H9 (cell line): ENCODE results near the gene AAMP. TPM values are rescaled to one million over a fixed set of nuclear protein-coding genes. Genes with fewer than 3 reads are reported as not detected.

Experiments
- DNase-seq: peaks from one replicate; pipeline ENCODE4 v3.0.0-alpha.2; 2017
- H2AFZ ChIP-seq: one replicate; pipeline ENCODE4 v1.6.1; 2013; ENCODE audit warnings: mild to moderate bottlenecking, low read length, control low read depth, moderate library complexity
- H2AK5ac ChIP-seq: 2 replicates; pipeline ENCODE4 v1.6.1; 2013; ENCODE audit warnings: low read length, control low read depth, mixed read lengths; ENCODE audit not compliant: insufficient read length
- H2BK120ac ChIP-seq: one replicate; pipeline ENCODE4 v1.6.1; 2013; ENCODE audit warnings: low read depth, mild to moderate bottlenecking, low read length, control low read depth, inconsistent platforms; ENCODE audit not compliant: poor library complexity, severe bottlenecking
- H2BK12ac ChIP-seq: 2 replicates; pipeline ENCODE4 v1.6.1; 2013; ENCODE audit warnings: low read length, control low read depth, mixed read lengths, low read depth; ENCODE audit not compliant: insufficient read length
- H2BK15ac ChIP-seq: 2 replicates; pipeline ENCODE4 v1.6.1; 2013; ENCODE audit warnings: low read depth, low read length, control low read depth
- H2BK20ac ChIP-seq: one replicate; pipeline ENCODE4 v1.6.1; 2013; ENCODE audit warnings: low read depth, mild to moderate bottlenecking, low read length, control low read depth, inconsistent platforms; ENCODE audit not compliant: poor library complexity, severe bottlenecking
- H2BK5ac ChIP-seq: 2 replicates; pipeline ENCODE4 v1.6.1; 2013; ENCODE audit warnings: low read length, control low read depth, mixed read lengths; ENCODE audit not compliant: insufficient read length
- H3K14ac ChIP-seq: 2 replicates; pipeline ENCODE4 v1.6.1; 2013; ENCODE audit warnings: low read length, control low read depth; ENCODE audit not compliant: insufficient read depth
- H3K18ac ChIP-seq: 2 replicates; pipeline ENCODE4 v1.6.1; 2013; ENCODE audit warnings: low read depth, mild to moderate bottlenecking, mixed read lengths, low read length, control low read depth; ENCODE audit not compliant: insufficient read length
- H3K23ac ChIP-seq: 2 replicates; pipeline ENCODE4 v1.6.1; 2013; ENCODE audit warnings: low read length, control low read depth, mixed read lengths, low read depth; ENCODE audit not compliant: insufficient read length
- H3K23me2 ChIP-seq: 2 replicates; pipeline ENCODE4 v1.6.1; 2013; ENCODE audit warnings: low read depth, mild to moderate bottlenecking, mixed read lengths, low read length, control low read depth; ENCODE audit not compliant: insufficient read length, poor library complexity, severe bottlenecking
- H3K27ac ChIP-seq: 2 replicates; pipeline ENCODE4 v1.5.1; 2013; ENCODE audit warnings: low read length, control low read depth, mixed read lengths, low read depth; ENCODE audit not compliant: insufficient read length
- H3K27me3 ChIP-seq: 2 replicates; pipeline ENCODE4 v1.6.1; 2013; ENCODE audit warnings: low read length, control low read depth, inconsistent platforms; ENCODE audit not compliant: insufficient read depth
- H3K4ac ChIP-seq: 2 replicates; pipeline ENCODE4 v1.6.1; 2013; ENCODE audit warnings: low read depth, mild to moderate bottlenecking, control low read depth, inconsistent platforms, low read length, moderate library complexity
- H3K4me1 ChIP-seq: 2 replicates; pipeline ENCODE4 v1.6.1; 2013; ENCODE audit warnings: low read length, control low read depth, inconsistent platforms; ENCODE audit not compliant: insufficient read depth
- H3K4me2 ChIP-seq: 2 replicates; pipeline ENCODE4 v1.6.1; 2013; ENCODE audit warnings: low read length, control low read depth, mixed read lengths; ENCODE audit not compliant: insufficient read length, insufficient read depth
- H3K56ac ChIP-seq: 2 replicates; pipeline ENCODE4 v1.6.1; 2013; ENCODE audit warnings: low read depth, mild to moderate bottlenecking, mixed read lengths, low read length, control low read depth; ENCODE audit not compliant: insufficient read length
- H3K79me1 ChIP-seq: 2 replicates; pipeline ENCODE4 v1.6.1; 2013; ENCODE audit warnings: low read depth, mild to moderate bottlenecking, moderate library complexity, low read length, control low read depth, inconsistent platforms; ENCODE audit not compliant: insufficient read depth, poor library complexity, severe bottlenecking
- H3K79me2 ChIP-seq: 2 replicates; pipeline ENCODE4 v1.6.1; 2013; ENCODE audit warnings: low read length, control low read depth, inconsistent platforms; ENCODE audit not compliant: insufficient read depth
- H3K9ac ChIP-seq: 2 replicates; pipeline ENCODE4 v1.6.1; 2013; ENCODE audit warnings: low read length, control low read depth, mixed read lengths; ENCODE audit not compliant: insufficient read length; ENCODE audit errors: extremely low read depth
- H3K9me3 ChIP-seq: one replicate; pipeline ENCODE4 v1.6.1; 2013; ENCODE audit warnings: low read depth, low read length, inconsistent platforms; ENCODE audit not compliant: control insufficient read depth
- H3T11ph ChIP-seq: one replicate; pipeline ENCODE4 v1.6.1; 2013; ENCODE audit warnings: mild to moderate bottlenecking, low read length, control low read depth, inconsistent platforms
- H4K20me1 ChIP-seq: one replicate; pipeline ENCODE4 v1.6.1; 2013; ENCODE audit not compliant: control insufficient read depth, insufficient read length, insufficient read depth
- H4K5ac ChIP-seq: 2 replicates; pipeline ENCODE4 v1.6.1; 2013; ENCODE audit warnings: low read depth, mild to moderate bottlenecking, mixed read lengths, low read length, control low read depth; ENCODE audit not compliant: insufficient read length
- H4K8ac ChIP-seq: replicated peaks from 2 replicates; pipeline ENCODE4 v1.6.1; 2013; ENCODE audit warnings: low read length, control low read depth, mixed read lengths, low read depth; ENCODE audit not compliant: insufficient read length
- H4K91ac ChIP-seq: 2 replicates; pipeline ENCODE4 v1.6.1; 2013; ENCODE audit warnings: low read depth, mild to moderate bottlenecking, moderate library complexity, mixed read lengths, low read length, control low read depth; ENCODE audit not compliant: insufficient read length
- H3K27ac Mint-ChIP-seq, 3 experiments: 2 replicates in 2 of 3; 3 replicates in 1 of 3; pipeline ENCODE4 v1.8.0; 2020 to 2021; ENCODE audit warnings: mixed read lengths in 3 of 3, mild to moderate bottlenecking in 1 of 3, moderate library complexity in 1 of 3
- H3K27me3 Mint-ChIP-seq: 2 replicates; pipeline ENCODE4 v1.8.0; 2021; ENCODE audit warnings: low read depth, mild to moderate bottlenecking, moderate library complexity, mixed read lengths
- H3K36me3 Mint-ChIP-seq, 3 experiments: 2 replicates in 2 of 3; 3 replicates in 1 of 3; pipeline ENCODE4 v1.8.0; 2020 to 2021; ENCODE audit warnings: low read depth in 3 of 3, mixed read lengths in 3 of 3; ENCODE audit not compliant: insufficient read depth in 1 of 3
- H3K4me1 Mint-ChIP-seq, 2 experiments: 2 replicates each; pipeline ENCODE4 v1.8.0; 2020; ENCODE audit warnings: mixed read lengths in 2 of 2
- H3K4me3 Mint-ChIP-seq, 2 experiments: 2 replicates in 1 of 2; 3 replicates in 1 of 2; pipeline ENCODE4 v1.8.0; 2020 to 2021; ENCODE audit warnings: mild to moderate bottlenecking in 2 of 2, mixed read lengths in 2 of 2, moderate library complexity in 1 of 2
- H3K9me3 Mint-ChIP-seq, 2 experiments: 2 replicates in 1 of 2; 3 replicates in 1 of 2; pipeline ENCODE4 v1.8.0; 2020; ENCODE audit warnings: mild to moderate bottlenecking in 2 of 2, mixed read lengths in 2 of 2, moderate library complexity in 1 of 2
- CTCF ChIP-seq: fragments of 200-600 bp; sonication (generic); conservative IDR thresholded peaks from 3 replicates; pipeline ENCODE4 v1.8.0; 2021; ENCODE audit warnings: antibody characterized with exemption, mild to moderate bottlenecking
- WGBS: extraction: QIAGEN DNeasy Blood & Tissue Kit; methylation state at CpG from one replicate; pipeline ENCODE4 v1.1.7; 2013; ENCODE audit warnings: missing lambda C conversion rate, low lambda C conversion rate, mixed read lengths; ENCODE audit not compliant: insufficient read length; ENCODE audit errors: extremely low coverage; 5-methylcytosine and 5-hydroxymethylcytosine counted together
- total RNA-seq: library from RNA; stranded (reverse); gene quantifications from 2 replicates; pipeline ENCODE4 v1.2.1, GENCODE V29; 2021

Gene AAMP
- total RNA-seq, 1 experiment from 2014 or later, result 103 TPM

- Histone ChIP-seq H3K4me1 (peaks cover 3% of the 10 kb centered on the region; the same call in 1 of the 2 replicates), H4K91ac (no peak overlapping the region), H3K9ac (no peak overlapping the region), H3K23ac (no peak overlapping the region), H2BK5ac (no peak overlapping the region), H3K18ac (no peak overlapping the region), H3K79me2 (no peaks in the 10 kb centered on the region), H2AK5ac (no peak overlapping the region), H3K9me3 (no peaks in the 10 kb centered on the region), H4K20me1 (no peaks in the 10 kb centered on the region), H3K23me2 (peaks cover 4% of the 10 kb centered on the region), H2BK120ac (no peak overlapping the region), H3K79me1 (no peaks in the 10 kb centered on the region), H3K56ac (no peak overlapping the region), H2AFZ (no peak overlapping the region), H2BK15ac (no peak overlapping the region), H4K8ac (no peak overlapping the region), H3T11ph (no peak overlapping the region), H4K5ac (no peak overlapping the region), H2BK20ac (no peak overlapping the region), H3K14ac (no peak overlapping the region), H3K27me3 (no peaks in the 10 kb centered on the region), H3K4ac (no peak overlapping the region), H2BK12ac (no peak overlapping the region), H3K27ac (no peak overlapping the region), H3K4me2 (no peak overlapping the region)
- no peaks in the 10 kb centered on the region for H3K9me3 Mint-ChIP-seq
- no peaks in the 10 kb centered on the region for H3K36me3 Mint-ChIP-seq
- DNase-seq, result peak; percentile 93
- no CpG with 5 or more reads among the region's 11 CpGs for WGBS
- no peak for TF ChIP-seq CTCF
- no peak overlapping the region; a peak in 1 of 5 replicates for H3K4me3 Mint-ChIP-seq
- peaks cover 29 to 31% of the 10 kb centered on the region in 2 experiments for H3K4me1 Mint-ChIP-seq
- peak overlapping the region in 2 of 3 experiments; percentile 52 to 93; a peak in 4 of 7 replicates for H3K27ac Mint-ChIP-seq
- H3K27me3 Mint-ChIP-seq, result peaks cover 1% of the 10 kb centered on the region
Measured at GRCh38 chr2:218286570-218287459, 16.9 kb upstream of the AAMP start.
